H1 (cell line): ENCODE data around the gene PHEX. TPM values are rescaled to one million over a fixed set of nuclear protein-coding genes. Genes with fewer than 3 reads are reported as not detected.

ENCODE experiments used
- FOSL1 ChIP-seq: IDR thresholded peaks from 2 replicates; pipeline ENCODE4 v1.6.1; 2011; ENCODE audit warnings: mild to moderate bottlenecking, low read depth, low read length, moderate library complexity; ENCODE audit not compliant: insufficient read depth
- GTF2F1 ChIP-seq: IDR thresholded peaks from 2 replicates; pipeline ENCODE4 v1.6.1; 2012; ENCODE audit warnings: low read depth, low read length, improper control_type of control experiment, borderline replicate concordance
- polyA plus RNA-seq, 7 experiments: library from polyadenylated mRNA; depleted of rRNA in 3 of 7; stranded (reverse) in 5 of 7; unstranded in 2 of 7; fragments of >200 nt in 5 of 7; fragments of 200-250 nt in 2 of 7; gene quantifications; 1 replicate in 5 of 7; 2 replicates in 1 of 7; 4 replicates in 1 of 7; pipeline versions ENCODE4 v1.2.1 to v1.2.3, GENCODE V29; 2011 to 2013; ENCODE audit warnings: missing spikeins in 2 of 7, mixed read lengths in 2 of 7
- total RNA-seq: library from RNA; stranded (reverse); fragmentation: NEBNext Ultra II Directional; extraction: Animal tissue kit (Norgen Biotek cat#: 25700); gene quantifications from 2 replicates; pipeline ENCODE4 v1.2.1, GENCODE V29; 2021

Gene PHEX
- total and polyA plus RNA-seq, 2 of the 8 experiments (the other 6 are each of a cell fraction or from before 2014, with no cell fraction given): 0.03 to 0.11 TPM

DNA sequence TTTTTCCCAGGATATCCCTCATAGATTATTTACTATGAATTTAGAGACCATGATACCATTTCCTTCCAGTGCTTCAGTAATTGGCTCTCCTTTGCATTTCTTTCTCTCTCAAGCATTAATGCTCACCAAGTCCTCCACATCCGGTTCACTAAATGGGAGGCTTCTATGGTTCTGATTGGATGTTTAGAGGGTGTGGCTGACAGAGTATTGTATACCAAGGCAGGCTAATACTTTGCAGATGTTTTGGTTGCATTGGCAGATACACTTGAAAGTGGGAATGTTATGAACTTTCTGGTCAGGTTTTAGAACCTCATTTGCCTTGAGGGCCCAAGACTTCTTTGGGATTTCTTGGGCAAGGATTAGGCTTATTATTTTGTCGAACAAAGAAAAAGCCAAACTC is 264.7 kb downstream of the PHEX start (continued):
- no peak for TF ChIP-seq FOSL1
- no peak for TF ChIP-seq GTF2F1
